H1 (cell line): ENCODE measurements around the gene ZNF385B. TPM values are rescaled to one million over a fixed set of nuclear protein-coding genes. Genes with fewer than 3 reads are reported as not detected.
"Not testable (repeated sequence)": the region's sequence is repeated elsewhere in the genome, so short reads cannot be mapped to it uniquely, and the experiment has no call there.

ENCODE experiments used
- CTCF ChIA-PET: fragments of 300-600 bp; sonication (Branson Sonifier 250); formaldehyde crosslinking; loops from one replicate; lab custom pipeline; 2021; ENCODE audit not compliant: partially characterized antibody; lab: Charles Lee
- POLR2A ChIA-PET: fragments of 300-600 bp; sonication (Branson Sonifier 250); formaldehyde crosslinking; loops from one replicate; lab custom pipeline; 2021; ENCODE audit warnings: inconsistent platforms; ENCODE audit not compliant: partially characterized antibody; lab: Charles Lee
- DNase-seq, 2 experiments: peaks; one replicate each; pipeline versions ENCODE4 v3.0.0 to v3.0.0-alpha.2; 2010 to 2022; ENCODE audit warnings: low spot score in 2 of 2, low read depth in 1 of 2, mixed read lengths in 1 of 2
- FAIRE-seq: peaks from 2 replicates; lab custom pipeline; 2011; peaks lifted over from hg19 to GRCh38; lab: Jason Lieb, UNC
- H2AFZ ChIP-seq: 2 replicates; pipeline ENCODE4 v1.8.1; 2012; ENCODE audit warnings: low read length, inconsistent platforms
- H2AK5ac ChIP-seq: 2 replicates; pipeline ENCODE4 v1.6.1; 2013; ENCODE audit warnings: low read depth, low read length
- H2BK120ac ChIP-seq: replicated peaks from 2 replicates; pipeline ENCODE3; 2013; ENCODE audit warnings: low read depth, low read length, inconsistent platforms
- H2BK12ac ChIP-seq: 2 replicates; pipeline ENCODE4 v1.6.1; 2013; ENCODE audit warnings: low read depth, low read length
- H2BK15ac ChIP-seq: 2 replicates; pipeline ENCODE4 v1.6.1; 2013; ENCODE audit warnings: low read length
- H2BK20ac ChIP-seq: 2 replicates; pipeline ENCODE4 v1.6.1; 2013; ENCODE audit warnings: low read length
- H2BK5ac ChIP-seq: 2 replicates; pipeline ENCODE4 v1.6.1; 2013; ENCODE audit warnings: low read depth, low read length
- H3K14ac ChIP-seq: 2 replicates; pipeline ENCODE4 v1.6.1; 2013; ENCODE audit warnings: inconsistent platforms; ENCODE audit not compliant: insufficient read length
- H3K18ac ChIP-seq: 2 replicates; pipeline ENCODE4 v1.6.1; 2013; ENCODE audit warnings: low read length; ENCODE audit errors: extremely low read depth
- H3K23ac ChIP-seq: 2 replicates; pipeline ENCODE4 v1.6.1; 2013; ENCODE audit warnings: inconsistent platforms; ENCODE audit not compliant: insufficient read length
- H3K23me2 ChIP-seq: 2 replicates; pipeline ENCODE4 v1.6.1; 2013; ENCODE audit warnings: low read depth, low read length
- H3K27ac ChIP-seq: 2 replicates; pipeline ENCODE4 v1.6.1; 2011; ENCODE audit warnings: low read depth, low read length, inconsistent platforms
- H3K27me3 ChIP-seq, 4 experiments: replicated peaks in 1 of 4; 1 replicate in 1 of 4; 2 replicates in 3 of 4; pipeline versions ENCODE4 v1.6.1 to v1.8.1; 2011 to 2013; ENCODE audit warnings: low read length in 3 of 4, mild to moderate bottlenecking in 3 of 4, inconsistent platforms in 2 of 4, mixed read lengths in 2 of 4, moderate library complexity in 1 of 4; ENCODE audit not compliant: control insufficient read depth in 3 of 4, insufficient read depth in 3 of 4; ENCODE audit errors: extremely low read depth in 1 of 4
- H3K36me3 ChIP-seq, 4 experiments: 2 replicates each; pipeline versions ENCODE4 v1.6.1 to v1.8.1; 2011 to 2013; ENCODE audit warnings: mild to moderate bottlenecking in 4 of 4, low read length in 3 of 4, moderate library complexity in 2 of 4, control low read depth in 1 of 4, inconsistent platforms in 1 of 4; ENCODE audit not compliant: insufficient read depth in 4 of 4, control insufficient read depth in 2 of 4
- H3K4ac ChIP-seq: replicated peaks from 2 replicates; pipeline ENCODE3; 2013; ENCODE audit warnings: low read length, low read depth, mixed read lengths, inconsistent platforms; ENCODE audit not compliant: insufficient read length
- H3K4me1 ChIP-seq, 4 experiments: replicated peaks in 1 of 4; 1 replicate in 1 of 4; 2 replicates in 3 of 4; pipeline versions ENCODE4 v1.6.1 to v1.8.1; 2011 to 2013; ENCODE audit warnings: low read length in 3 of 4, inconsistent platforms in 2 of 4, mixed read lengths in 1 of 4; ENCODE audit not compliant: insufficient read depth in 4 of 4, control insufficient read depth in 3 of 4
- H3K4me2 ChIP-seq, 2 experiments: 2 replicates each; pipeline versions ENCODE4 v1.6.1 to v1.8.1; 2011 to 2013; ENCODE audit warnings: low read depth in 2 of 2, low read length in 2 of 2, control low read depth in 1 of 2, inconsistent platforms in 1 of 2, mild to moderate bottlenecking in 1 of 2; ENCODE audit not compliant: insufficient read depth in 1 of 2
- H3K4me3 ChIP-seq, 4 experiments: fragments of 200-600, 300-600 bp in 1 of 4; sonication (generic), shearing (Covaris generic), sonication (Bioruptor Twin) in 1 of 4; 2 replicates each; pipeline versions ENCODE4 v1.5.1 to v1.8.1; 2011 to 2016; ENCODE audit warnings: low read length in 4 of 4, low read depth in 3 of 4, control low read depth in 2 of 4, inconsistent platforms in 2 of 4, mild to moderate bottlenecking in 2 of 4, mixed read lengths in 1 of 4, moderate library complexity in 1 of 4; ENCODE audit not compliant: insufficient read depth in 2 of 4; ENCODE audit errors: extremely low read depth in 1 of 4
- H3K56ac ChIP-seq: replicated peaks from 2 replicates; pipeline ENCODE3; 2013; ENCODE audit warnings: low read depth, mild to moderate bottlenecking, mixed read lengths, low read length, inconsistent platforms; ENCODE audit not compliant: insufficient read length
- H3K79me1 ChIP-seq: 2 replicates; pipeline ENCODE4 v1.6.1; 2013; ENCODE audit warnings: low read depth, low read length, control low read depth
- H3K79me2 ChIP-seq, 2 experiments: 2 replicates each; pipeline versions ENCODE4 v1.6.1 to v1.8.1; 2012 to 2013; ENCODE audit warnings: low read length in 2 of 2, mild to moderate bottlenecking in 2 of 2, inconsistent platforms in 1 of 2; ENCODE audit not compliant: insufficient read depth in 2 of 2, control insufficient read depth in 1 of 2
- H3K9ac ChIP-seq, 4 experiments: replicated peaks in 1 of 4; 1 replicate in 1 of 4; 2 replicates in 3 of 4; pipeline versions ENCODE4 v1.6.1 to v1.8.1; 2011 to 2013; ENCODE audit warnings: low read depth in 3 of 4, low read length in 3 of 4, control low read depth in 2 of 4, mild to moderate bottlenecking in 2 of 4, moderate library complexity in 2 of 4, inconsistent platforms in 1 of 4; ENCODE audit errors: extremely low read depth in 1 of 4
- H3K9me3 ChIP-seq, 2 experiments: 2 replicates each; pipeline versions ENCODE4 v1.6.1 to v1.8.1; 2012 to 2013; ENCODE audit warnings: mild to moderate bottlenecking in 2 of 2, moderate library complexity in 2 of 2, control low read depth in 1 of 2, inconsistent platforms in 1 of 2, low read depth in 1 of 2, low read length in 1 of 2, mixed read lengths in 1 of 2; ENCODE audit not compliant: insufficient read depth in 2 of 2
- H4K20me1 ChIP-seq, 2 experiments: replicated peaks in 1 of 2; 2 replicates each; pipeline versions ENCODE3 to v1.8.1; 2011 to 2013; ENCODE audit warnings: inconsistent platforms in 2 of 2, low read length in 2 of 2, mild to moderate bottlenecking in 1 of 2; ENCODE audit not compliant: insufficient read depth in 2 of 2, control insufficient read depth in 1 of 2
- H4K5ac ChIP-seq: 2 replicates; pipeline ENCODE4 v1.6.1; 2013; ENCODE audit warnings: low read length, low read depth, mixed read lengths, inconsistent platforms; ENCODE audit not compliant: insufficient read length
- H4K8ac ChIP-seq: 2 replicates; pipeline ENCODE4 v1.8.0; 2013; ENCODE audit warnings: mild to moderate bottlenecking, moderate library complexity, low read length, inconsistent platforms; ENCODE audit not compliant: insufficient read depth; ENCODE audit errors: extremely low read depth
- H4K91ac ChIP-seq: replicated peaks from 2 replicates; pipeline ENCODE3; 2013; ENCODE audit warnings: low read length, mixed read lengths, inconsistent platforms; ENCODE audit not compliant: insufficient read length
- BCL11A ChIP-seq, 2 experiments: IDR thresholded peaks; one replicate each; pipeline ENCODE4 v1.6.1; 2011; ENCODE audit warnings: low read depth in 2 of 2, low read length in 2 of 2, mild to moderate bottlenecking in 2 of 2
- CTBP2 ChIP-seq: IDR thresholded peaks from 2 replicates; pipeline ENCODE4 v1.7.0; 2011; ENCODE audit warnings: borderline replicate concordance, mild to moderate bottlenecking, moderate library complexity, mixed read lengths, low read length; ENCODE audit not compliant: insufficient read depth, insufficient read length
- JUN ChIP-seq: IDR thresholded peaks from 2 replicates; pipeline ENCODE4 v1.6.1; 2011; ENCODE audit warnings: low read depth, mild to moderate bottlenecking, improper control_type of control experiment, low read length
- NANOG ChIP-seq: IDR thresholded peaks from 2 replicates; pipeline ENCODE4 v1.6.1; 2011; ENCODE audit warnings: low read length, low read depth, mild to moderate bottlenecking, inconsistent platforms; ENCODE audit not compliant: insufficient read depth, poor library complexity, severe bottlenecking
- NRF1 ChIP-seq: IDR thresholded peaks from 2 replicates; pipeline ENCODE4 v1.6.1; 2011; ENCODE audit warnings: mild to moderate bottlenecking, low read depth, low read length, improper control_type of control experiment
- RBBP5 ChIP-seq: IDR thresholded peaks from 2 replicates; pipeline ENCODE4 v1.7.1; 2012; ENCODE audit warnings: low read depth, mild to moderate bottlenecking, inconsistent platforms, low read length, moderate library complexity, borderline replicate concordance
- RXRA ChIP-seq: IDR thresholded peaks from 2 replicates; pipeline ENCODE4 v1.6.1; 2011; ENCODE audit warnings: low read depth, mild to moderate bottlenecking, low read length, moderate library complexity; ENCODE audit not compliant: insufficient read depth
- SIX5 ChIP-seq: IDR thresholded peaks from 2 replicates; pipeline ENCODE4 v1.6.1; 2011; ENCODE audit warnings: mild to moderate bottlenecking, low read depth, low read length
- SRF ChIP-seq: IDR thresholded peaks from 2 replicates; pipeline ENCODE4 v1.6.1; 2011; ENCODE audit warnings: mild to moderate bottlenecking, low read depth, low read length, moderate library complexity
- TAF7 ChIP-seq: optimal IDR thresholded peaks from 2 replicates; pipeline ENCODE3; 2011; ENCODE audit warnings: low read depth, mild to moderate bottlenecking, inconsistent platforms, low read length, moderate library complexity, borderline replicate concordance
- WGBS, 2 experiments: shearing (Covaris generic) in 1 of 2; methylation state at CpG; one replicate each; pipeline versions ENCODE4 v1.1.6 to v1.1.7; 2013 to 2015; ENCODE audit warnings: low lambda C conversion rate in 2 of 2, mixed read lengths in 2 of 2, inconsistent platforms in 1 of 2, low coverage in 1 of 2, missing lambda C conversion rate in 1 of 2; ENCODE audit not compliant: insufficient replicate concordance in 2 of 2, insufficient coverage in 1 of 2, insufficient read length in 1 of 2; ENCODE audit errors: extremely low coverage in 1 of 2, missing lambda C conversion rate in 1 of 2; 5-methylcytosine and 5-hydroxymethylcytosine counted together
- polyA plus RNA-seq, 7 experiments: library from polyadenylated mRNA; depleted of rRNA in 3 of 7; stranded (reverse) in 5 of 7; unstranded in 2 of 7; fragments of >200 nt in 5 of 7; fragments of 200-250 nt in 2 of 7; gene quantifications; 1 replicate in 5 of 7; 2 replicates in 1 of 7; 4 replicates in 1 of 7; pipeline versions ENCODE4 v1.2.1 to v1.2.3, GENCODE V29; 2011 to 2013; ENCODE audit warnings: missing spikeins in 2 of 7, mixed read lengths in 2 of 7
- total RNA-seq: library from RNA; stranded (reverse); fragmentation: NEBNext Ultra II Directional; extraction: Animal tissue kit (Norgen Biotek cat#: 25700); gene quantifications from 2 replicates; pipeline ENCODE4 v1.2.1, GENCODE V29; 2021

The ZNF385B gene
- total and polyA plus RNA-seq, 2 of the 8 experiments (the other 6 are each of a cell fraction or from before 2014, with no cell fraction given): 1.1 to 3.7 TPM

DNA sequence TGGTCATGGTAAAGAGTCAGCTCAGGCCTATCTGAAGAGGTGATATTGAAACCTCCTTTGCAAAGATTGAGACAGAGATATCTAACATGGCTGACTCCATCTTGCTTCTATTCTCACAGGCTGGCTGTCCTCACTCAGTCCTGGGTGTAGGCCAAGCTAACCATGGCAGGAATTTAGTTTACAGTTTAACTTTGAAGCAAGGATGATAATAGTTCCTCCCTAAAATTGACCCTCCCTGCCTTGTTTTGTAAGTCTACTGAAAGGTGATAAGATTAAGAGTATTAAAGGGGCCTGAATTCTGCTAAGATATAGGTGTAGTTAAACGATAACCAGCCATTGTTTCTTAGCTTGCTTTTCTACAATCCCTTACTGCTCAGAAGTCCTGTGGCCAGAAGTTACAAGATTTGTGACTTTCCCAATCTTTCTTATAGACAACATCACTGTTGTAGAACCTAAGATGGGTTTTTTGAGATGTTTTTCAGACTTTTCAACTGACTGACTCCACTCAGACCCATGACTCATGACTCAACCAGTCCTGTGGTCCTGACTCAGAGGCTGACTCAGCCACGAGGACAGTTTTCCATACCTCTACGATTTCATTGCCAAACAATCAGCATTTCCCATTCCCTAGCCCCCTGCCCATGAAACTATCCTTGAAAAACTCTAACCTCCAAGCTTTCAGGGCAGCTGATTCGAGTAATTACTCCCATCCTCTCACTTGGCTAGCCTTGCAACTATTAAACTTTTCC is 401.1 kb downstream of the ZNF385B start (continued):
- TF ChIP-seq RXRA (no peak), SRF (no peak), NANOG (no peak), CTBP2 (no peak), SIX5 (no peak), JUN (no peak), RBBP5 (no peak), TAF7 (no peak), NRF1 (no peak), BCL11A (IDR thresholded peaks at IDR 0.05; ENCODE audit: low read depth in 2 of 2, low read length in 2 of 2) (no peak)
- TF ChIP-seq, all 59 proteins: peak for 0

DNA sequence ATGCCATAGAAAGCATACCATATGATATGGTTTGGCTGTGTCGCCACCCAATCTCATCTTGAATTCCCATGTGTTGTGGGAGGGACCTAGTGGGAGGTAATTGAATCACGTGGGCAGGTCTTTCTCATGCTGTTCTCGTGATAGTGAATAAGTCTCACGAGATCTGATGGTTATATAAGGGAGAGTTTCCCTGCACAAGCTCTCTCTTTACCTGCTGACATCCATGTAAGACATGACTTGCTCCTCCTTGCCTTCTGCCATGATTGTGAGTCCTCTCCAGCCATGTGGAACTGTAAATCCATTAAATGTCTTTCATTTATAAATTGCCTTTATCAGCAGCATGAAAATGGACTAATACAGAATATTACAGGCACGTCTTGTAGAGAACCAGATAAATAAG is 403.3 kb downstream of the ZNF385B start:
- H3K79me1 ChIP-seq, H2BK12ac ChIP-seq, FAIRE-seq, H2BK20ac ChIP-seq, H3K18ac ChIP-seq, H3K27ac ChIP-seq, POLR2A ChIA-PET, H3K4ac ChIP-seq, H3K4me2 ChIP-seq, H2BK120ac ChIP-seq, H3K9ac ChIP-seq, H3K14ac ChIP-seq, H3K79me2 ChIP-seq, DNase-seq, H3K4me3 ChIP-seq, H2BK15ac ChIP-seq, H4K8ac ChIP-seq, H3K23me2 ChIP-seq, H2AK5ac ChIP-seq, H4K91ac ChIP-seq, H4K20me1 ChIP-seq, H3K36me3 ChIP-seq, H3K23ac ChIP-seq, H2BK5ac ChIP-seq, H3K4me1 ChIP-seq, H2AFZ ChIP-seq, H4K5ac ChIP-seq, H3K27me3 ChIP-seq, H3K56ac ChIP-seq: not testable (repeated sequence)
- H3K9me3 ChIP-seq: peaks cover 10 to 18% of the 10 kb centered on the region in 2 experiments; a peak in 3 of 4 replicates
- CTCF ChIA-PET: interaction anchor here (1.5 kb wide), 1 partner anchor 9 kb away, joined by 6 read pairs; no protein-coding TSS in a partner anchor
- WGBS, 2 experiments: 95% methylated on average over 5 of the region's 5 CpGs; no CpG with 5 or more reads in 1 of the 2 experiments
